HUES64 (cell line): ENCODE measurements around the gene AGAP1.
"Not testable (repeated sequence)": the region's sequence is repeated elsewhere in the genome, so short reads cannot be mapped to it uniquely, and the experiment has no call there.

ENCODE experiments used
- H3K27ac ChIP-seq: 2 replicates; pipeline ENCODE4 v1.7.0; 2013; ENCODE audit warnings: low read depth, low read length, inconsistent platforms
- H3K27me3 ChIP-seq: 2 replicates; pipeline ENCODE4 v1.6.1; 2013; ENCODE audit warnings: mild to moderate bottlenecking, low read length; ENCODE audit not compliant: insufficient read depth
- H3K36me3 ChIP-seq: 2 replicates; pipeline ENCODE4 v1.6.1; 2013; ENCODE audit warnings: mild to moderate bottlenecking, low read length; ENCODE audit not compliant: insufficient read depth
- H3K4me1 ChIP-seq: 2 replicates; pipeline ENCODE4 v1.6.1; 2013; ENCODE audit warnings: mild to moderate bottlenecking, low read length, moderate library complexity; ENCODE audit not compliant: insufficient read depth
- H3K4me3 ChIP-seq: 2 replicates; pipeline ENCODE4 v1.5.1; 2013; ENCODE audit warnings: mild to moderate bottlenecking, low read length, moderate library complexity
- H3K9ac ChIP-seq: 2 replicates; pipeline ENCODE4 v1.6.1; 2013; ENCODE audit warnings: mild to moderate bottlenecking, low read depth, low read length
- H3K9me3 ChIP-seq: 2 replicates; pipeline ENCODE4 v1.6.1; 2013; ENCODE audit warnings: low read depth, low read length; ENCODE audit not compliant: insufficient read depth
- WGBS: fragments of 150-250, 120-280 bp; methylation state at CpG from one replicate; pipeline ENCODE4 v1.1.7; 2013; ENCODE audit warnings: missing lambda C conversion rate; 5-methylcytosine and 5-hydroxymethylcytosine counted together

AGAP1 gene

DNA sequence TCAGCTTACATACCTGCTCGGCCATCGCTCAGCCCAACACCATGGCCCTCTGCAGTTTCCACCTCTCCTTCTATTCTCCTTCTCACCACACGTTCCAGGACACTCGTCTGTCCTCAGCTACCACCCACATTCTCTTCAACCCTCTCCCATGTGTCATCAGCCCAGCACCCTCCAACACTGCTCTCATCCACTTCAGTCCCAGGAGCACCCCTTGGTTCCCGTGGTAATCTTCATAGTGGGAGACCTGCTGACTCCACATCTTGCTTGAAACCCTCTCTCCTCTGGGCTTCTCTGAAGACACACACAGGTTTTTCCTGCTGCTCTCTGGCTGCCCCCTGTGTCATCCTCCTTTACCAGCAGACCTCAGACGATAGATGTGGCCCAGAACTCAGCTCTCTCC, 445.6 kb downstream of the AGAP1 start:
- Histone ChIP-seq H3K27me3 (no peaks in the 10 kb centered on the region), H3K9ac (no peak overlapping the region), H3K36me3 (no peaks in the 10 kb centered on the region), H3K9me3 (no peaks in the 10 kb centered on the region), H3K27ac (no peak overlapping the region), H3K4me3 (no peak overlapping the region), H3K4me1 (no peaks in the 10 kb centered on the region; the same call in 1 of the 2 replicates)
- 95% methylated on average over 6 of the region's 6 CpGs for WGBS

- no peak overlapping the region for H3K4me3 ChIP-seq
- H3K9me3 ChIP-seq: no peaks in the 10 kb centered on the region
- no peaks in the 10 kb centered on the region for H3K36me3 ChIP-seq
- 78% methylated on average over 8 of the region's 8 CpGs for WGBS
- H3K27me3 ChIP-seq: no peaks in the 10 kb centered on the region
- no peak overlapping the region for H3K27ac ChIP-seq
- H3K9ac ChIP-seq: no peak overlapping the region
- no peaks in the 10 kb centered on the region; the same call in 1 of the 2 replicates for H3K4me1 ChIP-seq
Observed at GRCh38 chr2:235940330-235940729, 446.5 kb downstream of the AGAP1 start.

- H3K36me3 ChIP-seq: no peaks in the 10 kb centered on the region
- WGBS: 95% methylated on average over 10 of the region's 10 CpGs
- no peak overlapping the region for H3K4me3 ChIP-seq
- H3K27ac ChIP-seq: no peak overlapping the region
- H3K9ac ChIP-seq: no peak overlapping the region
- H3K4me1 ChIP-seq: peaks cover 3% of the 10 kb centered on the region
- no peaks in the 10 kb centered on the region for H3K9me3 ChIP-seq
- no peaks in the 10 kb centered on the region for H3K27me3 ChIP-seq
Observed at GRCh38 chr2:235944591-235944990, 450.7 kb downstream of the AGAP1 start.

GRCh38 chr2:235945608-235946140, 451.8 kb downstream of the AGAP1 start:
- H3K9ac ChIP-seq: no peak overlapping the region
- H3K27ac ChIP-seq: no peak overlapping the region
- H3K4me3 ChIP-seq: no peak overlapping the region
- no peaks in the 10 kb centered on the region for H3K27me3 ChIP-seq
- H3K9me3 ChIP-seq: no peaks in the 10 kb centered on the region
- 84% methylated on average over 11 of the region's 11 CpGs for WGBS
- no peaks in the 10 kb centered on the region for H3K36me3 ChIP-seq
- H3K4me1 ChIP-seq: peaks cover 12% of the 10 kb centered on the region

- H3K4me3 ChIP-seq: no peak overlapping the region
- H3K9ac ChIP-seq: no peak overlapping the region
- no peaks in the 10 kb centered on the region for H3K27me3 ChIP-seq
- H3K27ac ChIP-seq: no peak overlapping the region
- WGBS: 83% methylated on average over 6 of the region's 6 CpGs
- H3K9me3 ChIP-seq: no peaks in the 10 kb centered on the region
- H3K36me3 ChIP-seq: no peaks in the 10 kb centered on the region
- H3K4me1 ChIP-seq: peaks cover 18% of the 10 kb centered on the region
Observed at GRCh38 chr2:235946590-235946989, 452.7 kb downstream of the AGAP1 start.

GRCh38 chr2:235947055-235947454, 453.2 kb downstream of the AGAP1 start:
- H3K4me1 ChIP-seq: peaks cover 23% of the 10 kb centered on the region
- not testable (repeated sequence) for H3K9ac ChIP-seq, H3K4me3 ChIP-seq, H3K9me3 ChIP-seq, H3K27ac ChIP-seq, H3K36me3 ChIP-seq, H3K27me3 ChIP-seq
- 79% methylated on average over 6 of the region's 6 CpGs for WGBS

GRCh38 chr2:235949567-235950472, 456.0 kb downstream of the AGAP1 start:
- H3K27me3 ChIP-seq: no peaks in the 10 kb centered on the region
- no peaks in the 10 kb centered on the region for H3K9me3 ChIP-seq
- no peak overlapping the region for H3K27ac ChIP-seq
- 92% methylated on average over 17 of the region's 17 CpGs for WGBS
- H3K4me1 ChIP-seq: peaks cover 28% of the 10 kb centered on the region
- no peak overlapping the region for H3K9ac ChIP-seq
- H3K36me3 ChIP-seq: no peaks in the 10 kb centered on the region
- H3K4me3 ChIP-seq: no peak overlapping the region

- no peaks in the 10 kb centered on the region for H3K9me3 ChIP-seq
- no peaks in the 10 kb centered on the region for H3K36me3 ChIP-seq
- H3K9ac ChIP-seq: no peak overlapping the region
- no peak overlapping the region for H3K4me3 ChIP-seq
- H3K27me3 ChIP-seq: no peaks in the 10 kb centered on the region
- H3K4me1 ChIP-seq: peaks cover 28% of the 10 kb centered on the region
- 19% methylated on average over 3 of the region's 3 CpGs for WGBS
- H3K27ac ChIP-seq: no peak overlapping the region
Observed at GRCh38 chr2:235950473-235950809, 456.6 kb downstream of the AGAP1 start.

GRCh38 chr2:235951493-235951892, 457.6 kb downstream of the AGAP1 start:
- 87% methylated on average over 6 of the region's 6 CpGs for WGBS

GRCh38 chr2:235951982-235952381, 458.1 kb downstream of the AGAP1 start:
- Histone ChIP-seq H3K9ac (no peak overlapping the region), H3K9me3 (no peaks in the 10 kb centered on the region), H3K36me3 (no peaks in the 10 kb centered on the region), H3K4me1 (peaks cover 25% of the 10 kb centered on the region), H3K27me3 (no peaks in the 10 kb centered on the region), H3K4me3 (no peak overlapping the region), H3K27ac (no peak overlapping the region)
- WGBS: 0% methylated on average over 1 of the region's 2 CpGs

More at GRCh38 chr2:235951493-235951892, 457.6 kb downstream of the AGAP1 start:
- Histone ChIP-seq H3K27ac (no peak overlapping the region), H3K36me3 (no peaks in the 10 kb centered on the region), H3K9me3 (no peaks in the 10 kb centered on the region), H3K9ac (no peak overlapping the region), H3K4me1 (peaks cover 25% of the 10 kb centered on the region), H3K27me3 (no peaks in the 10 kb centered on the region), H3K4me3 (no peak overlapping the region)

DNA sequence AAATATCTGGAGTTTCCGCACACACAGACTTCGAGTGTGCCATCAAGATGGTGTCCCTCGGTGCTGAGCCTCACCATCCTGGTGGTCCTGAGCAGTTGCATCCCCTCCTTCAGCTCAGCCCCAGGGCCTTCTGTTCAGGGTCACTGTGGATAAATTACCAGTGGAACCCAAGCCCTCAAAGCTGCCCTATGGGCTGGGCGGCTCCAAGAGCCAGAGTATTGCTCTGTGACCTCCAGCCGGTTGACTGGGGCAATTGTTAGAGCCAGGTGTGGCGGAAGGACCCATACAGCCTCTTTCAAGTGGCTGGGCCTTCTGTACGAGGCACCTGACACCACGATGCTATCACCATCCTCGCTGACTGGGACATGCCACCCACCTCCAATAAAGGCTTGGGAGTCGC, 458.9 kb downstream of the AGAP1 start:
- Histone ChIP-seq H3K4me1 (peaks cover 25% of the 10 kb centered on the region), H3K27me3 (no peaks in the 10 kb centered on the region), H3K9ac (no peak overlapping the region), H3K9me3 (no peaks in the 10 kb centered on the region), H3K36me3 (no peaks in the 10 kb centered on the region), H3K27ac (no peak overlapping the region), H3K4me3 (no peak overlapping the region)
- 92% methylated on average over 10 of the region's 10 CpGs for WGBS
